Astrocyte of the cerebellum (primary cell): Measurements from ENCODE around the gene COL19A1.

Source experiments
- DNase-seq: peaks from one replicate; pipeline ENCODE4 v3.0.0-alpha.2; 2011; ENCODE audit warnings: low read depth
- H3K4me3 ChIP-seq: 2 replicates; pipeline ENCODE4 v1.5.1; 2011; ENCODE audit warnings: mild to moderate bottlenecking, low read depth, low read length, moderate library complexity
- CTCF ChIP-seq: IDR thresholded peaks from 2 replicates; pipeline ENCODE4 v1.5.1; 2012; ENCODE audit warnings: low read length, low read depth, moderate library complexity, mild to moderate bottlenecking; ENCODE audit errors: missing control alignments
- in situ Hi-C: cut with HindIII; loops from 2 replicates; pipeline ENCODE4 v1.10.0; 2017; ENCODE audit warnings: low sequenced_read_pairs

COL19A1 gene

GRCh38 chr6:69846312-69846711 is 20.0 kb upstream of the COL19A1 start:
- no peak overlapping the region for H3K4me3 ChIP-seq
- in situ Hi-C loops, result no loop called here
- TF ChIP-seq CTCF, result no peak
- no peak for DNase-seq

DNA sequence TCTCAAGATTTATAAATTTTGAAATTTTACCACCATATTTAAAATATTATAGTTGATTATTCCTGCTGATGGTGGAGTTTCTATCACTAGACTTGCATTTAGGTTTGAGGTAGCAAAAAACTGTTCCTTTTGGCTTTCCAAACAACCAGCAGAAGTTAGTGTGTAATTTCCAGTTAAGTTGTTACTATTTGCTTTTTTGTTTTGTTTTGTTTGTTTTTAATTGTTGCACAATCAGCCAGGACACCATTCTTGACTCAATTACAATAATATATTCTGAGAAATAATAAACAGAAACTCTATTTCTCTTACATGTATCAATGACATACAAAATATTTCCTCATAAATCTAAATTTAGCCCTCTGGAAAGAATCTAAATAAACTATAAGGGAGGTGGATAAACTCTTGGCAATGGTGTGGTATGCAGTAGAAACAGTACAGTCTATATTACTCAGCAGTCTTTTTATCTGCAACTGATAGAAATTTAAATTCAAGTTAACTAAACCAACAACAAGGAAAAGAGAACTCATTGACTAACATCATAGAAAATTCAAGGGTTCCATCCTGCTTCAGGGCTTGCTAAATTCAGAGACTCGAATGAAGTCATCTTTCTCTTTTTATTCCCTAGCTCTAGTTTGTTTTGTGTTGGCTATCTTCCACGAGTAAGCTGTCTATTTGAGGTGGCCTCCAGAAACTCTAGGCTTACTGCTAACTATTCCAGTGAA is 19.4 kb upstream of the COL19A1 start:
- H3K4me3 ChIP-seq, result no peak overlapping the region
- no peak for TF ChIP-seq CTCF
- DNase-seq, result no peak
- in situ Hi-C loops, result no loop called here

DNA sequence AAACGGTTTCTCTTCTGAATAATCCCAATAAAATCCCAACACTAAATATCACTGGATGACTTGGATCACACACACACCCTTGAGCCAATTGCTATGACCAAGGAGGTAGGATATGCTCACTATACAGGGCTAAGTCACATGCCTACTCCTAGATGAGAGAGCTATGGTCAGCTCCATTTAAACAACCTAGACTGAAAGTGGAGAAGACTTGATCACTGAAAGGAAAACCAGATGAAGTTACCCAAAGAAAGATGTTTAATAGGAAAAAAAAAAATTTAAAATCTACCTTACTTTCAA is 18.9 kb upstream of the COL19A1 start:
- in situ Hi-C loops, result no loop called here
- DNase-seq, result no peak
- no peak for TF ChIP-seq CTCF
- no peak overlapping the region for H3K4me3 ChIP-seq

DNA sequence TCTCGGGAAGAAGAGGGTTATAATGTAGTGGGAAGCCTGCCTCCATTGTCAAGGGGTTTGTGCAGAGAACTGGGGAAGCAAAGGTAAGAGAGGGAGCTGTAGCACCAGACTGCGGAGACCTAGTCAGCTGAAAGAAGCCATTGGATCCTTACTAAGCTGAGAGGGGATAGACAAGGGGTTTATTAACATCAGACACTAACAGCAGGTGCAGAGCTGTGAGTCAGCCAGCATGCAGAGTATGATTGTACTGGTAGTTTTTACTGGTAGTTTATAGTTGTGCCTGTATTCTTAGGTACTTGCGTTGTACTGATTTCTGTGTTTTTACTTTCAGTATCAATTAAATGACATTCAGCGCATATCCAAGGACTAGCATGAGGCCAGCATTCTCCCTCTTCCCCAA is 17.8 kb upstream of the COL19A1 start:
- H3K4me3 ChIP-seq, result no peak overlapping the region
- DNase-seq, result no peak
- in situ Hi-C loops, result no loop called here
- TF ChIP-seq CTCF, result no peak

DNA sequence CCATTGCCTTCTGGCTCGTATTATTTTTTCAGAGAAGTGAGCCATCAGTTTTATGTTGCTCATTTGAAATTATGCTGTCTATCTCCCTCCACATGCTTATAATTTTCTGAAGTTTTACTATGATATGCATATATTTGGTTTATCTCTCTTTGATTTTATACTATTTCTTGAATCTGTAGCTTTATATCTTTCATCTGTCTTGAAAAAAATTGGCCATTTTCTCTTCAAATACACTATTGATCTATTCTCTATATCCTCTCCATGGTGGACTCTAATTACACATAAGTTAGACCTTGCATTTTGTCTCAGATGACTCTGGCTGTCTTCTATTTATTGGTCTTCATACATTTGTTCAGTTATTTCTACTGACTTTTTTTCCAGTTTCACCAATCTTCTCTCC is 13.7 kb upstream of the COL19A1 start:
- DNase-seq, result no peak
- H3K4me3 ChIP-seq, result no peak overlapping the region
- TF ChIP-seq CTCF, result no peak
- in situ Hi-C loops, result no loop called here

GRCh38 chr6:69861986-69862385 is 4.4 kb upstream of the COL19A1 start:
- TF ChIP-seq CTCF, result no peak
- in situ Hi-C loops, result no loop called here
- no peak overlapping the region for H3K4me3 ChIP-seq
- no peak for DNase-seq
